GM13977 (cell line): ENCODE data around the gene IGF2R.

Experiments used
- DNase-seq: peaks from one replicate; pipeline ENCODE4 v3.0.0; 2012; ENCODE audit warnings: low spot score
- CTCF ChIP-seq: IDR thresholded peaks from 2 replicates; pipeline ENCODE4 v1.5.1; 2012; ENCODE audit warnings: mild to moderate bottlenecking, control low read depth; ENCODE audit not compliant: insufficient read depth; ENCODE audit errors: extremely low read depth, missing control alignments
- in situ Hi-C: fragments of 300-500 bp; cut with MboI; formaldehyde crosslinking; loops from one replicate; pipeline ENCODE4 v1.12.0; 2022; ENCODE audit warnings: low sequenced_read_pairs, low pct_unique_long_range_greater_than_20kb, mixed read lengths, inconsistent platforms; ENCODE audit not compliant: unreplicated experiment

The IGF2R gene

GRCh38 chr6:160078883-160079685 lies 110.2 kb downstream of the IGF2R start:
- in situ Hi-C loops, result no loop called here
- TF ChIP-seq CTCF, result no peak
- no peak for DNase-seq

GRCh38 chr6:160079686-160080043 lies 110.8 kb downstream of the IGF2R start:
- no peak for TF ChIP-seq CTCF
- in situ Hi-C loops, result no loop called here
- DNase-seq, result no peak

GRCh38 chr6:160080097-160080496 lies 111.2 kb downstream of the IGF2R start:
- in situ Hi-C loops, result no loop called here
- DNase-seq, result no peak

GRCh38 chr6:160081398-160081797 lies 112.5 kb downstream of the IGF2R start:
- in situ Hi-C loops, result no loop called here
- TF ChIP-seq CTCF, result no peak
- no peak for DNase-seq

More at GRCh38 chr6:160080097-160080496, 111.2 kb downstream of the IGF2R start:
- TF ChIP-seq CTCF, result no peak

- DNase-seq, result no peak
- no peak for TF ChIP-seq CTCF
- in situ Hi-C loops, result no loop called here
These were observed 113.7 kb downstream of the IGF2R start for GRCh38 chr6:160082627-160083026.

GRCh38 chr6:160084198-160084776 lies 115.4 kb downstream of the IGF2R start:
- in situ Hi-C loops, result no loop called here
- TF ChIP-seq CTCF, result no peak
- DNase-seq, result no peak
